CD14-positive monocyte (primary cell): ENCODE data around the gene MX2. TPM values are rescaled to one million over a fixed set of nuclear protein-coding genes. Genes with fewer than 3 reads are reported as not detected.
A peak's percentile ranks its signal among the peaks of the same experiment; 100 is the strongest.

Experiments
- DNase-seq, 3 donors: peaks; one replicate each; pipeline ENCODE4 v3.0.0-alpha.2; 2011 to 2022
- H2AFZ ChIP-seq: 2 replicates; pipeline ENCODE4 v1.6.0; 2012; ENCODE audit warnings: mild to moderate bottlenecking, low read depth, low read length, inconsistent platforms; ENCODE audit not compliant: insufficient read depth, poor library complexity, severe bottlenecking
- H3K27ac ChIP-seq, 2 donors: 1 replicate in 1 of 2; 2 replicates in 1 of 2; pipeline ENCODE4 v1.5.1; 2012 to 2013; ENCODE audit warnings: low read length in 2 of 2, control low read depth in 1 of 2, inconsistent platforms in 1 of 2, low read depth in 1 of 2, mild to moderate bottlenecking in 1 of 2
- H3K27me3 ChIP-seq, 2 donors: one replicate each; pipeline versions ENCODE4 v1.6.0 to v1.6.1; 2011 to 2013; ENCODE audit warnings: low read length in 2 of 2; ENCODE audit not compliant: control insufficient read depth in 2 of 2, insufficient read depth in 2 of 2
- H3K36me3 ChIP-seq, 2 donors: replicated peaks in 1 of 2; 1 replicate in 1 of 2; 2 replicates in 1 of 2; pipeline versions ENCODE4 v1.5.1 to v1.6.1; 2012 to 2013; ENCODE audit warnings: low read length in 2 of 2, control low read depth in 1 of 2, inconsistent platforms in 1 of 2, mild to moderate bottlenecking in 1 of 2; ENCODE audit not compliant: insufficient read depth in 2 of 2, control insufficient read depth in 1 of 2
- H3K4me1 ChIP-seq, 2 donors: 1 replicate in 1 of 2; 2 replicates in 1 of 2; pipeline versions ENCODE4 v1.5.1 to v1.6.1; 2012 to 2013; ENCODE audit warnings: low read length in 2 of 2, control low read depth in 1 of 2, inconsistent platforms in 1 of 2, mild to moderate bottlenecking in 1 of 2, moderate library complexity in 1 of 2; ENCODE audit not compliant: insufficient read depth in 2 of 2, control insufficient read depth in 1 of 2
- H3K4me2 ChIP-seq: replicated peaks from 2 replicates; pipeline ENCODE3; 2012; ENCODE audit warnings: low read length, moderate library complexity, mild to moderate bottlenecking; ENCODE audit not compliant: poor library complexity, severe bottlenecking; ENCODE audit errors: extremely low read depth
- H3K4me3 ChIP-seq, 3 experiments: fragments of 200-600 bp in 1 of 3; sonication (generic) in 1 of 3; replicated peaks in 1 of 3; 1 replicate in 2 of 3; 2 replicates in 1 of 3; pipeline ENCODE4 v1.5.1; 2011 to 2013; ENCODE audit warnings: low read length in 3 of 3, mild to moderate bottlenecking in 3 of 3, control low read depth in 2 of 3, low read depth in 2 of 3, inconsistent platforms in 1 of 3, moderate library complexity in 1 of 3
- H3K79me2 ChIP-seq: 2 replicates; pipeline ENCODE4 v1.6.0; 2012; ENCODE audit warnings: mild to moderate bottlenecking, control low read depth, inconsistent platforms, low read length, moderate library complexity; ENCODE audit not compliant: insufficient read depth
- H3K9ac ChIP-seq: 2 replicates; pipeline ENCODE4 v1.6.0; 2017; ENCODE audit warnings: low read length, mild to moderate bottlenecking; ENCODE audit not compliant: insufficient read depth, poor library complexity, severe bottlenecking
- H3K9me3 ChIP-seq, 2 donors: replicated peaks in 1 of 2; 1 replicate in 1 of 2; 2 replicates in 1 of 2; pipeline versions ENCODE4 v1.5.1 to v1.6.1; 2012 to 2013; ENCODE audit warnings: low read length in 2 of 2, control low read depth in 1 of 2; ENCODE audit not compliant: control insufficient read depth in 1 of 2, insufficient read depth in 1 of 2
- H4K20me1 ChIP-seq: 2 replicates; pipeline ENCODE4 v1.6.0; 2012; ENCODE audit warnings: mild to moderate bottlenecking, low read length, control low read depth, moderate library complexity; ENCODE audit not compliant: insufficient read depth
- H3K27ac Mint-ChIP-seq, 7 donors: one replicate each; pipeline ENCODE4 v1.8.0; 2020; ENCODE audit warnings: mild to moderate bottlenecking in 7 of 7, mixed read lengths in 7 of 7, moderate library complexity in 6 of 7, inconsistent platforms in 2 of 7
- H3K27me3 Mint-ChIP-seq, 3 donors: one replicate each; pipeline ENCODE4 v1.8.0; 2021 to 2022; ENCODE audit warnings: low read depth in 3 of 3, mild to moderate bottlenecking in 3 of 3, mixed read lengths in 3 of 3, moderate library complexity in 3 of 3, inconsistent platforms in 1 of 3
- H3K36me3 Mint-ChIP-seq, 2 donors: one replicate each; pipeline ENCODE4 v1.8.0; 2020; ENCODE audit warnings: mixed read lengths in 2 of 2, inconsistent platforms in 1 of 2, mild to moderate bottlenecking in 1 of 2
- H3K4me1 Mint-ChIP-seq: one replicate; pipeline ENCODE4 v1.8.0; 2020; ENCODE audit warnings: mild to moderate bottlenecking, mixed read lengths
- H3K4me3 Mint-ChIP-seq, 2 donors: one replicate each; pipeline ENCODE4 v1.8.0; 2020; ENCODE audit warnings: mild to moderate bottlenecking in 2 of 2, mixed read lengths in 2 of 2, moderate library complexity in 1 of 2
- H3K9me3 Mint-ChIP-seq, 7 donors: one replicate each; pipeline ENCODE4 v1.8.0; 2020 to 2022; ENCODE audit warnings: mixed read lengths in 7 of 7, mild to moderate bottlenecking in 6 of 7, moderate library complexity in 6 of 7, inconsistent platforms in 2 of 7
- WGBS: methylation state at CpG from one replicate; pipeline ENCODE4 v1.1.5; 2013; ENCODE audit warnings: missing lambda C conversion rate; ENCODE audit not compliant: insufficient coverage; 5-methylcytosine and 5-hydroxymethylcytosine counted together
- intact Hi-C, 2 donors: fragments of 100-400 bp; cut with micrococcal nuclease; formaldehyde crosslinking; loops; one replicate each; pipeline versions ENCODE4 v1.15.0 to v1.15.1; 2023
- polyA plus RNA-seq, 3 donors: library from polyadenylated mRNA; depleted of rRNA in 1 of 3; unstranded in 2 of 3; stranded (reverse) in 1 of 3; fragments of 300-500 nt in 2 of 3; fragments of >200 nt in 1 of 3; fragmentation: Illumina TruSeq in 2 of 3; gene quantifications; 1 replicate in 2 of 3; 2 replicates in 1 of 3; pipeline ENCODE4 v1.2.3, GENCODE V29; 2012 to 2021
- TF ChIP-seq, protein P1 (sequence below): fragments of 200-600 bp; IDR thresholded peaks from one replicate; pipeline ENCODE4 v1.8.0; 2022; ENCODE audit warnings: antibody characterized with exemption, mild to moderate bottlenecking

Gene MX2
- polyA plus RNA-seq, 3 donors: 43.1 to 79.4 (median 50.3) TPM

DNA sequence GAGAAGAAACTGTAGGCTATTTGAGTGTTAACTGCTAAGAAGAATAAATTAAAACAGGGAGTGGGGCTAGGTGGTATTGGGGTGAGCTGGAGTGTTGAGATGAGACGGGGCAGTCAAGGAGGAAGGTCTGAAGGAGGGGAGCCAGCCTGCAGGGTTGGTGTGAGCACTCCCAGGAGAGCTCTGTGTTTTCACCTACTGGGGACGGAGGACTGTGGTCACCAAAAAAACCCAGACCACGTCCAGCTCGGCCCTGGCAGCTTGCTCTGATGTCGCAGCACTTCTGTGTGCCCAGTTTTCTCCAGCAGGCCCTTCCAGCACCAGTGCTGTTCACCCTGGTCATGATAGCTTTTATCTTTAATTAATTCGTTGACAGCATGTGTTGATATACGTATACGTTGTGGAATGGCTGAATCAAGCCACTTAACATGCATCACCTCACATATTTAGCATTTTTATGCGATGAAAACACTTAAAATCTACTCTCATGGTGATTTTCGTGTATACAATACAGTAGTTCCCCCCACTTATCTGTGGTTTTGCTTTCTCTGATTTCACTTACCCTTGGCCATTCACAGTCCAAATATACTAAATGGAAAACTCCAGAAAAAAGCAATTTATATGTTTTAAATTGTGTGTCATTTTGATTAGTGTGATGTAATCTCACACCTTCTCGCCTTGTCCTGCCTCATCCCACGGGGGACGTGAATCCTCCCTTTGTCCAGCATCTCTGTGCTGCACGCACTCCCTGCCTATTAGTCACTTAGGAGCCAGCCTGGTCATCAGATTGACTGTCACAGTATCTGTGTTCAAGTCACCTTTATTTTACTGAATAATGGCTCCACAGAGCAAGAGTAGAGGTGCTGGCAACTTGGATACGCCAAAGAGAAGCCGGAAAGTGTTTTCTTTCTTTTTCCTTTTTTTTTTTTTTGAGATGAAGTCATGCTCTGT lies 32.9 kb upstream of the MX2 start:
- H3K4me1 Mint-ChIP-seq: no peaks in the 10 kb centered on the region
- 92% methylated on average over 11 of the region's 16 CpGs for WGBS

DNA sequence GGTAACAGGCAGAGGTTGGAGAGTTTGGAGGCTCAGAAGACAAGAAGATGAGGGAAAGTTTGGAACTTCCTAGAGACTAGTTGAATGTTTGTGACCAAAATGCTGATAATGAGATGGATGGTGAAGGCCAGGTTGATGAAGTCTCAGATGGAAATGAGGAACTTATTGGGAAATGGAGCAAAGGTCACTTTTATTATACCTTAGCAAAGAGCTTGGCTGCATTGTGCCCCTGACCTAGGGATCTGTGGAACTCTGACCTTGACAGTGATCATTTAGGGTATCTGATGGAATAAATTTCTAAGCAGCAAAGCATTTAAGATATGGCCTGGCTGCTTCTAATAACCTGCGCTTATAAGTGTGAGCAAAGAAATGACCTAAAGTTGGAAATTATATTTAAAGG lies 28.1 kb upstream of the MX2 start:
- no peaks in the 10 kb centered on the region for H3K36me3 Mint-ChIP-seq
- TF ChIP-seq, protein P1, sequence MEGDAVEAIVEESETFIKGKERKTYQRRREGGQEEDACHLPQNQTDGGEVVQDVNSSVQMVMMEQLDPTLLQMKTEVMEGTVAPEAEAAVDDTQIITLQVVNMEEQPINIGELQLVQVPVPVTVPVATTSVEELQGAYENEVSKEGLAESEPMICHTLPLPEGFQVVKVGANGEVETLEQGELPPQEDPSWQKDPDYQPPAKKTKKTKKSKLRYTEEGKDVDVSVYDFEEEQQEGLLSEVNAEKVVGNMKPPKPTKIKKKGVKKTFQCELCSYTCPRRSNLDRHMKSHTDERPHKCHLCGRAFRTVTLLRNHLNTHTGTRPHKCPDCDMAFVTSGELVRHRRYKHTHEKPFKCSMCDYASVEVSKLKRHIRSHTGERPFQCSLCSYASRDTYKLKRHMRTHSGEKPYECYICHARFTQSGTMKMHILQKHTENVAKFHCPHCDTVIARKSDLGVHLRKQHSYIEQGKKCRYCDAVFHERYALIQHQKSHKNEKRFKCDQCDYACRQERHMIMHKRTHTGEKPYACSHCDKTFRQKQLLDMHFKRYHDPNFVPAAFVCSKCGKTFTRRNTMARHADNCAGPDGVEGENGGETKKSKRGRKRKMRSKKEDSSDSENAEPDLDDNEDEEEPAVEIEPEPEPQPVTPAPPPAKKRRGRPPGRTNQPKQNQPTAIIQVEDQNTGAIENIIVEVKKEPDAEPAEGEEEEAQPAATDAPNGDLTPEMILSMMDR: no peak
- Histone ChIP-seq H3K4me1 (no peaks in the 10 kb centered on the region), H4K20me1 (no peaks in the 10 kb centered on the region), H3K27me3 (no peaks in the 10 kb centered on the region), H3K36me3 (no peaks in the 10 kb centered on the region), H3K9ac (no peak overlapping the region), H3K4me3 (no peak overlapping the region), H3K9me3 (no peaks in the 10 kb centered on the region), H2AFZ (no peak overlapping the region), H3K4me2 (no peak overlapping the region), H3K27ac (no peak overlapping the region), H3K79me2 (no peaks in the 10 kb centered on the region)
- H3K27me3 Mint-ChIP-seq: peaks cover 3 to 12% (median 8%) of the 10 kb centered on the region in 3 donors
- no peak overlapping the region for H3K4me3 Mint-ChIP-seq
- no peak for DNase-seq
- H3K9me3 Mint-ChIP-seq: peaks cover 0 to 12% (median 3%) of the 10 kb centered on the region in 7 donors
- H3K4me1 Mint-ChIP-seq: no peaks in the 10 kb centered on the region
- intact Hi-C loops: no loop called here
- H3K27ac Mint-ChIP-seq: no peak overlapping the region
- WGBS: 91% methylated on average over 1 of the region's 1 CpG

More for the DNA sequence above, 32.9 kb upstream of the MX2 start:
- intact Hi-C loops: no loop called here
- Histone ChIP-seq H3K4me1 (no peaks in the 10 kb centered on the region), H3K9ac (no peak overlapping the region), H3K4me3 (no peak overlapping the region), H3K36me3 (no peaks in the 10 kb centered on the region), H3K27me3 (no peaks in the 10 kb centered on the region), H3K27ac (no peak overlapping the region), H3K79me2 (no peaks in the 10 kb centered on the region), H3K9me3 (no peaks in the 10 kb centered on the region), H3K4me2 (no peak overlapping the region), H2AFZ (no peak overlapping the region), H4K20me1 (no peaks in the 10 kb centered on the region)
- H3K27ac Mint-ChIP-seq: peak overlapping the region in 1 of 7 donors; percentile 33
- TF ChIP-seq, protein P1: no peak
- H3K9me3 Mint-ChIP-seq: peaks cover 0 to 6% (median 3%) of the 10 kb centered on the region in 7 donors
- no peak for DNase-seq
- H3K27me3 Mint-ChIP-seq: peaks cover 2 to 12% (median 8%) of the 10 kb centered on the region in 3 donors
- H3K4me3 Mint-ChIP-seq: no peak overlapping the region
- no peaks in the 10 kb centered on the region for H3K36me3 Mint-ChIP-seq
